ENCODE results near the gene MTCL3.

The MTCL3 gene

DNA sequence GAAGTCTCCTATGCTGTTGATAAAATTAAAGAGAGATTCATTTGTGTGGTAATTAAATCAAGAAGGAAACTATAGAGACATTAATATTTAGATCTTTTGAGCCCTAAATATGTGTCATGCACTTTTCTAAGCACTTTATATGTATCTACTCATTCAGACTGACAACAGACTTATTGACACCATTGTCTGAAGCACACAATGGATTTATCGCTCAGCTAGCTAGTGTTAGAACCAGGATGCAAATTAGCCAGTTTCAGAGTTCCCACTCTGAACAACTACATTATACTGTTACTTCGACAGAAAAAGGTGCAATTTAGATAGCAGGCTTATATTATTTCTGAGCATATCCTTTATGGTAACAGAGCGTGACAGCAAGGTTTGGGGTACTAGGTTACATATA is 32.2 kb downstream of the MTCL3 start:
- Mint-ChIP-seq H3K4me3 (no peak overlapping the region), H3K9me3 (peaks cover 6% of the 10 kb centered on the region), H3K36me3 (no peaks in the 10 kb centered on the region), H3K27ac (no peak overlapping the region), H3K27me3 (ENCODE audit: low read depth) (peaks cover 6% of the 10 kb centered on the region), H3K4me1 (no peaks in the 10 kb centered on the region)
- no peak for DNase-seq (ENCODE audit: low spot score in 2 of 2, unreplicated experiment in 2 of 2)
- TF ChIP-seq, protein P1, sequence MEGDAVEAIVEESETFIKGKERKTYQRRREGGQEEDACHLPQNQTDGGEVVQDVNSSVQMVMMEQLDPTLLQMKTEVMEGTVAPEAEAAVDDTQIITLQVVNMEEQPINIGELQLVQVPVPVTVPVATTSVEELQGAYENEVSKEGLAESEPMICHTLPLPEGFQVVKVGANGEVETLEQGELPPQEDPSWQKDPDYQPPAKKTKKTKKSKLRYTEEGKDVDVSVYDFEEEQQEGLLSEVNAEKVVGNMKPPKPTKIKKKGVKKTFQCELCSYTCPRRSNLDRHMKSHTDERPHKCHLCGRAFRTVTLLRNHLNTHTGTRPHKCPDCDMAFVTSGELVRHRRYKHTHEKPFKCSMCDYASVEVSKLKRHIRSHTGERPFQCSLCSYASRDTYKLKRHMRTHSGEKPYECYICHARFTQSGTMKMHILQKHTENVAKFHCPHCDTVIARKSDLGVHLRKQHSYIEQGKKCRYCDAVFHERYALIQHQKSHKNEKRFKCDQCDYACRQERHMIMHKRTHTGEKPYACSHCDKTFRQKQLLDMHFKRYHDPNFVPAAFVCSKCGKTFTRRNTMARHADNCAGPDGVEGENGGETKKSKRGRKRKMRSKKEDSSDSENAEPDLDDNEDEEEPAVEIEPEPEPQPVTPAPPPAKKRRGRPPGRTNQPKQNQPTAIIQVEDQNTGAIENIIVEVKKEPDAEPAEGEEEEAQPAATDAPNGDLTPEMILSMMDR (IDR thresholded peaks at IDR 0.05; ENCODE audit: unreplicated experiment), result no peak

DNA sequence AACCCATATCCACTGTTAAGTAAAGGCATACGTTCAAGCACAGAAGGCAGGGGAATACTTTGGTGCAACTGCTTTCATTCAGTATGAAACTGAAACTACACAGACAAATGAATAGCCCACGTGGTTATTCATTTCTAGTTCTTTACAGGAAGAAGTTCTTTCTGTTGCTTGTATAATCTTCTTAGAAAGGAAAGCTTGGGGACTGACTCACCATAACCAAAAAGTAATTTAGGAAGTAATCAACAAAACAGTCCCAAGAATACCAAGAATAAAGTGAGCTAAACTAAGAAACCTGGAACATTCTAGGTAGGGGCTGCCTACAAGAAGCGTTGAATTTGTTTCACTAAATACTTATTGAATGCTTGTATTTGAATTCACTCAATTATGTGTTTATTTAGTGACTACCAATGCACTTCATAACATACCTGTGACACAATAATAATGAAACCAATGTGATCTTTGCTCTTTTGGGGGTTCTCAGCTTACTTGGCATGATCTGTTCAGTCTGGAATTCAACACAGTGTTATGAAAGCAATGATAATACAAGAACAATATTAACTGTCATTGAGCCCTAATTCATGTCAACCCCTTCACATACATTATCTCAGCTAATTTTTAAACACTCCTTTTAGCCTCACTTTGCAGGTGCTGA is 34.8 kb downstream of the MTCL3 start:
- DNase-seq (ENCODE audit: low spot score in 2 of 2, unreplicated experiment in 2 of 2), result no peak
- Mint-ChIP-seq H3K27me3 (ENCODE audit: low read depth) (peaks cover 6% of the 10 kb centered on the region), H3K36me3 (no peaks in the 10 kb centered on the region), H3K4me3 (no peak overlapping the region), H3K9me3 (peaks cover 3% of the 10 kb centered on the region), H3K4me1 (no peaks in the 10 kb centered on the region), H3K27ac (no peak overlapping the region)
- TF ChIP-seq, protein P1 (IDR thresholded peaks at IDR 0.05; ENCODE audit: unreplicated experiment), result no peak

DNA sequence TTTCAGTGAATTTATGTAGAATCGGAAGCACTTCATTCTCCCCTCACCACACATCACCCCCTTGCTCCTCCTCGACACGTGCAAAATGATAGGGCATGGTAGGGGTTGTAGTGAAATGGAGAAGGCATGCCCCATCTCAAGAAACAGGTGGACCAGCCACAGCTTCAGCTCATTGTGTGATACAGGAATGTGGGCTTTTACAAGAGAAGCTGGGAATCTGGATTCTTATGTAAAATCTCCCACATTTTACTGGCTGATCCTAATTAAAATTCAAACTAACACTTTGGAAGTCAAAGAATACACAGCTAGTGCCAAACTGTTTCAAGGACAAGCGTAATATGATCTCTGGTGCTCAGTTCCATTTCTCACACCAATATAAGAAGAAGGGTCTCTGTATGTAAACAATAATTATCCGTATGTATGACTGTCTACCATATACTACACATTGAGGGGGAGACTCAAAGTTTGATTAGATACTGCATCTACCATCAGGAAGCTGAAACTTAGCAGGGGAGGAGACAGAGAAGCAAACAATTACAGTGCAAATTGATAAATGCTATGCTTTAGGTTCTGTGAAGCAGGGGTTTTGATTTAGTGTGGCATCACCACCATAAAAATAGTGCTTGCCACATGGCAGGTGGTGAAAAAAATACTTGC is 35.6 kb downstream of the MTCL3 start:
- no peaks in the 10 kb centered on the region for H3K4me1 Mint-ChIP-seq
- no peak overlapping the region for H3K27ac Mint-ChIP-seq
- no peaks in the 10 kb centered on the region for H3K9me3 Mint-ChIP-seq
- H3K36me3 Mint-ChIP-seq, result no peaks in the 10 kb centered on the region
- TF ChIP-seq, protein P1 (IDR thresholded peaks at IDR 0.05; ENCODE audit: unreplicated experiment), result no peak
- H3K4me3 Mint-ChIP-seq, result no peak overlapping the region
- peaks cover 6% of the 10 kb centered on the region for H3K27me3 Mint-ChIP-seq (ENCODE audit: low read depth)
- DNase-seq (ENCODE audit: low spot score in 2 of 2, unreplicated experiment in 2 of 2), result no peak

DNA sequence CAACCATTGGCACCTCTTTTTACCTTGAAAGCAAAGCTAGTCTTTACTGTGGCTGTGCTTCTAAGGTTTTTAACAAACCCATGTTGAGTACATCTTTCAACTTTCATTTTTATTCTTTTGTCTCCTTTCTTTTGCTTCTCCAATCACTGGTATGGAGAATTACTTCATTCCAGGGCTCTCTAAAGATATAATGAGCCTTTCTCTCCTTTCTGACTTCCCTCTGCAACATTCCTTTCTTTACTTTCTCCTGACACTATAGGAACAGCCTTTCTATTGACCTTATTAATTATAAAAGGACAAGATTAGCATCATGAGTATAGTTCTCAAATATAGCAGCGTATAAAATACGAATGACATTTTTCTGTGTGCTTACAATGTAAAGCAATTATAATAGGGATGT is 36.8 kb downstream of the MTCL3 start:
- Mint-ChIP-seq H3K27me3 (ENCODE audit: low read depth) (peaks cover 6% of the 10 kb centered on the region), H3K9me3 (no peaks in the 10 kb centered on the region), H3K4me3 (no peak overlapping the region), H3K4me1 (no peaks in the 10 kb centered on the region), H3K36me3 (no peaks in the 10 kb centered on the region), H3K27ac (no peak overlapping the region)
- no peak for DNase-seq (ENCODE audit: low spot score in 2 of 2, unreplicated experiment in 2 of 2)
- TF ChIP-seq, protein P1 (IDR thresholded peaks at IDR 0.05; ENCODE audit: unreplicated experiment), result no peak

DNA sequence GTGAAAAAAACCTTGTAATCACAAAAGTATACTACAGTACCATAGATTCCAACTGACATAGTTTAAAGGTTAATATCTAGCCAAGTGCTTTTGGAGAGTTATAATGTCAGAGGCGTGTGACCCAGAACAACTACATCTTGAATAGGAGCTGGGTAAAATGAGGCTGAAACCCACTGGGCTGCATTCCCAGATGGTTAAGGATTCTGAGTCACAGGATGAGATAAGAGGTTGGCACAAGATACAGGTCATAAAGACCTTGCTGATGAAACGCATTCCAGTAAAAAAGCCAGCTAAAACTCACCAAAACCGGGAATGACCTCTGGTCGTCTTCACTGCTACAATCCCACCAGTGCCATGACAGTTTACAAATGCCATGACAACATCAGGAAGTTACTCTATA is 37.5 kb downstream of the MTCL3 start:
- H3K4me3 Mint-ChIP-seq, result no peak overlapping the region
- no peaks in the 10 kb centered on the region for H3K36me3 Mint-ChIP-seq
- DNase-seq (ENCODE audit: low spot score in 2 of 2, unreplicated experiment in 2 of 2), result no peak
- H3K27ac Mint-ChIP-seq, result no peak overlapping the region
- peaks cover 6% of the 10 kb centered on the region for H3K27me3 Mint-ChIP-seq (ENCODE audit: low read depth)
- TF ChIP-seq, protein P1 (IDR thresholded peaks at IDR 0.05; ENCODE audit: unreplicated experiment), result no peak
- no peaks in the 10 kb centered on the region for H3K9me3 Mint-ChIP-seq
- no peaks in the 10 kb centered on the region for H3K4me1 Mint-ChIP-seq

All from mesothelial cell of epicardium (in vitro differentiated cells).